HepG2 (cell line): Measurements from ENCODE around the gene CYP27A1. TPM values are rescaled to one million over a fixed set of nuclear protein-coding genes. Genes with fewer than 3 reads are reported as not detected.

Experiments used
- ARNT2 ChIP-seq: sonication (generic); formaldehyde crosslinking; IDR thresholded peaks from 2 replicates; pipeline ENCODE4 v1.8.0; 2022; ENCODE audit warnings: mild to moderate bottlenecking, low read depth, missing genetic modification reagents, moderate library complexity
- EP300 ChIP-seq, 3 experiments: sonication (generic) in 1 of 3; formaldehyde crosslinking in 1 of 3; IDR thresholded peaks; 2 replicates each; pipeline versions ENCODE4 v1.5.1 to v1.6.1; 2011 to 2020; ENCODE audit warnings: low read depth in 2 of 3, low read length in 2 of 3, borderline replicate concordance in 1 of 3, improper control_type of control experiment in 1 of 3, mild to moderate bottlenecking in 1 of 3, missing genetic modification reagents in 1 of 3, moderate library complexity in 1 of 3
- FOXM1 ChIP-seq: sonication (generic); formaldehyde crosslinking; IDR thresholded peaks from 2 replicates; pipeline ENCODE4 v1.5.0; 2020; ENCODE audit warnings: missing genetic modification reagents
- GABPB1 ChIP-seq: IDR thresholded peaks from 2 replicates; pipeline ENCODE4 v1.6.1; 2016; ENCODE audit warnings: mild to moderate bottlenecking, missing genetic modification reagents, moderate library complexity, missing compliant biosample characterization
- HOXA9 ChIP-seq: sonication (generic); formaldehyde crosslinking; IDR thresholded peaks from 2 replicates; pipeline ENCODE4 v1.8.1; 2022; ENCODE audit warnings: missing genetic modification reagents, mild to moderate bottlenecking, moderate library complexity, borderline replicate concordance
- SKI ChIP-seq: fragments of 450-650 bp; IDR thresholded peaks from one replicate; pipeline ENCODE4 v1.6.1; 2018; ENCODE audit warnings: mild to moderate bottlenecking; ENCODE audit not compliant: partially characterized antibody
- ZFYVE20 ChIP-seq: sonication (generic); formaldehyde crosslinking; IDR thresholded peaks from 2 replicates; pipeline ENCODE4 v1.8.0; 2023; ENCODE audit warnings: low read depth, mild to moderate bottlenecking, moderate library complexity, missing genetic modification reagents, borderline replicate concordance
- ZNF20 ChIP-seq: sonication (generic); formaldehyde crosslinking; IDR thresholded peaks from 2 replicates; pipeline ENCODE4 v1.4.0; 2020; ENCODE audit warnings: mild to moderate bottlenecking, moderate library complexity, missing genetic modification reagents
- polyA plus RNA-seq, 8 experiments: library from polyadenylated mRNA; depleted of rRNA in 3 of 8; stranded (reverse) in 7 of 8; unstranded in 1 of 8; fragments of >200 nt; fragmentation: Illumina TruSeq in 4 of 8; extraction: Trizol in 4 of 8; gene quantifications; 2 replicates each; pipeline versions ENCODE4 v1.2.1 to v1.2.3, GENCODE V29; 2011 to 2016; ENCODE audit warnings: low read depth in 4 of 8, missing spikeins in 1 of 8, mixed read lengths in 1 of 8; ENCODE audit not compliant: insufficient read depth in 1 of 8
- total RNA-seq, 5 experiments: library from RNA; depleted of rRNA; stranded (reverse); fragments of >200 nt; fragmentation: Illumina TruSeq; extraction: Trizol; gene quantifications; 2 replicates each; pipeline ENCODE4 v1.2.3, GENCODE V29; 2016; ENCODE audit warnings: low read depth in 1 of 5
- TF ChIP-seq, protein P1 (sequence below): sonication (generic); formaldehyde crosslinking; IDR thresholded peaks from 2 replicates; pipeline ENCODE4 v1.4.0; 2020; ENCODE audit warnings: missing genetic modification reagents
- TF ChIP-seq, protein P2 (sequence below): sonication (generic); formaldehyde crosslinking; IDR thresholded peaks from 2 replicates; pipeline ENCODE4 v1.5.0; 2020; ENCODE audit warnings: missing genetic modification reagents
- TF ChIP-seq, protein P3 (sequence below): sonication (generic); formaldehyde crosslinking; conservative IDR thresholded peaks from 2 replicates; pipeline ENCODE4 v1.4.0; 2020; ENCODE audit warnings: missing genetic modification reagents
- TF ChIP-seq, protein P4 (sequence below): sonication (generic); formaldehyde crosslinking; IDR thresholded peaks from 2 replicates; pipeline ENCODE4 v1.8.1; 2022; ENCODE audit warnings: mild to moderate bottlenecking, missing genetic modification reagents
- TF ChIP-seq, protein P5 (sequence below): sonication (generic); formaldehyde crosslinking; IDR thresholded peaks from 2 replicates; pipeline ENCODE4 v1.4.0; 2020; ENCODE audit warnings: missing genetic modification reagents, borderline replicate concordance

The CYP27A1 gene
- total and polyA plus RNA-seq, 2 of the 13 experiments (the other 11 are each of a cell fraction or from before 2014, with no cell fraction given), result 157 to 266 TPM

DNA sequence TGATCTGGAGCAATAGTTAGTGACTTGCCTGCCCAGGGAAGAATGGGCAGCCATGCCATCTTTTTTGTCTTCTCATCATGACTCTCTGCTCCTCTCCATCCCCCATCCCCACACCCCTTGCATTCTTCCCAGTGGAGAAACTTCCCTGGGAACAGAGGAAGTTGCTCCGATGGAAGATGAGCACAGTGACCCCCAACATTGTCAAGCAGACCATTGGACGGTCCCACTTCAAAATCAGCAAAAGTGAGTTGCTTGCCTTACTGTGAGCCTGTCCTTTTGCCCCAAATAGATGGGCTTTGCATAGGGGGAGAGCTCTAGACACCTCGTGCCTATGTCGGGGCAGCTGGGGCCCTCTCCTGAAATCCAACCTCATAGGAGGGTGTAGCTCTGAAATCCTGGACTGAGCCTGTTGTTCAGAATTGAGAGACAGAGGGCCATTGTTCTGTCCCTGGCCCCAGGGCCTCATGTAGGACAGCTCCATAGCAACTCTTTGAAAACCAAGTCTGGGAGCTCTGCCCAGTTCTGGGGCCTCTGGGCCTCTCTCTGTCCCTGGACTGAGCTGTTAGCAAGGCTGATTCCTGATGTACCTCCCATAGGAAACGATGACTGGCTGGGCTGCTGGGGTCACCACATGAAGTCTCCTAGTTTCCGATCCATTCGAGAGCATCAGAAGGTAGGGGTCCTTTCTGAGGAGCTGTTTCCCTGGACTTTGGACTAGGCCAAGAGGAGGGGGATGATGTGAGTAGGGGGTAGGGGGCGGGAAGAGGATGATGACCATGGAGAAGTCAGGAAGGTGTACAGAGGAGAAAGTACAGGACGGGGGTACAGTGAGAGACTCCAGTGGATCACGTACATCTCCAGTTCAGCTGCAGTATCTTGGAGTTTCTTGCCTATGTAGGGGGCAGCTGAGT, 36.1 kb upstream of the CYP27A1 start (continued):
- TF ChIP-seq, protein P1, sequence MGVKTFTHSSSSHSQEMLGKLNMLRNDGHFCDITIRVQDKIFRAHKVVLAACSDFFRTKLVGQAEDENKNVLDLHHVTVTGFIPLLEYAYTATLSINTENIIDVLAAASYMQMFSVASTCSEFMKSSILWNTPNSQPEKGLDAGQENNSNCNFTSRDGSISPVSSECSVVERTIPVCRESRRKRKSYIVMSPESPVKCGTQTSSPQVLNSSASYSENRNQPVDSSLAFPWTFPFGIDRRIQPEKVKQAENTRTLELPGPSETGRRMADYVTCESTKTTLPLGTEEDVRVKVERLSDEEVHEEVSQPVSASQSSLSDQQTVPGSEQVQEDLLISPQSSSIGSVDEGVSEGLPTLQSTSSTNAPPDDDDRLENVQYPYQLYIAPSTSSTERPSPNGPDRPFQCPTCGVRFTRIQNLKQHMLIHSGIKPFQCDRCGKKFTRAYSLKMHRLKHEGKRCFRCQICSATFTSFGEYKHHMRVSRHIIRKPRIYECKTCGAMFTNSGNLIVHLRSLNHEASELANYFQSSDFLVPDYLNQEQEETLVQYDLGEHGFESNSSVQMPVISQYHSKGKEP (CRISPR knock-in tag), result no peak
- TF ChIP-seq GABPB1 (no peak), ZFYVE20 (CRISPR knock-in tag) (no peak), EP300 (IDR thresholded peaks at IDR 0.05; ENCODE audit: low read depth in 2 of 2, low read length in 2 of 2) (peak; percentile 25 to 82; a peak in 3 of 4 replicates), EP300 (CRISPR knock-in tag; IDR thresholded peaks at IDR 0.05; ENCODE audit: borderline replicate concordance) (peak; percentile 60; the same call in 1 of the 2 replicates), HOXA9 (CRISPR knock-in tag) (no peak), FOXM1 (no peak), ARNT2 (CRISPR knock-in tag) (no peak), ZNF20 (CRISPR knock-in tag) (no peak), SKI (peak; percentile 12)
- TF ChIP-seq, protein P2, sequence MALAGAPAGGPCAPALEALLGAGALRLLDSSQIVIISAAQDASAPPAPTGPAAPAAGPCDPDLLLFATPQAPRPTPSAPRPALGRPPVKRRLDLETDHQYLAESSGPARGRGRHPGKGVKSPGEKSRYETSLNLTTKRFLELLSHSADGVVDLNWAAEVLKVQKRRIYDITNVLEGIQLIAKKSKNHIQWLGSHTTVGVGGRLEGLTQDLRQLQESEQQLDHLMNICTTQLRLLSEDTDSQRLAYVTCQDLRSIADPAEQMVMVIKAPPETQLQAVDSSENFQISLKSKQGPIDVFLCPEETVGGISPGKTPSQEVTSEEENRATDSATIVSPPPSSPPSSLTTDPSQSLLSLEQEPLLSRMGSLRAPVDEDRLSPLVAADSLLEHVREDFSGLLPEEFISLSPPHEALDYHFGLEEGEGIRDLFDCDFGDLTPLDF (CRISPR knock-in tag), result no peak
- TF ChIP-seq, protein P3, sequence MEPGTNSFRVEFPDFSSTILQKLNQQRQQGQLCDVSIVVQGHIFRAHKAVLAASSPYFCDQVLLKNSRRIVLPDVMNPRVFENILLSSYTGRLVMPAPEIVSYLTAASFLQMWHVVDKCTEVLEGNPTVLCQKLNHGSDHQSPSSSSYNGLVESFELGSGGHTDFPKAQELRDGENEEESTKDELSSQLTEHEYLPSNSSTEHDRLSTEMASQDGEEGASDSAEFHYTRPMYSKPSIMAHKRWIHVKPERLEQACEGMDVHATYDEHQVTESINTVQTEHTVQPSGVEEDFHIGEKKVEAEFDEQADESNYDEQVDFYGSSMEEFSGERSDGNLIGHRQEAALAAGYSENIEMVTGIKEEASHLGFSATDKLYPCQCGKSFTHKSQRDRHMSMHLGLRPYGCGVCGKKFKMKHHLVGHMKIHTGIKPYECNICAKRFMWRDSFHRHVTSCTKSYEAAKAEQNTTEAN, result no peak
- TF ChIP-seq, protein P4, sequence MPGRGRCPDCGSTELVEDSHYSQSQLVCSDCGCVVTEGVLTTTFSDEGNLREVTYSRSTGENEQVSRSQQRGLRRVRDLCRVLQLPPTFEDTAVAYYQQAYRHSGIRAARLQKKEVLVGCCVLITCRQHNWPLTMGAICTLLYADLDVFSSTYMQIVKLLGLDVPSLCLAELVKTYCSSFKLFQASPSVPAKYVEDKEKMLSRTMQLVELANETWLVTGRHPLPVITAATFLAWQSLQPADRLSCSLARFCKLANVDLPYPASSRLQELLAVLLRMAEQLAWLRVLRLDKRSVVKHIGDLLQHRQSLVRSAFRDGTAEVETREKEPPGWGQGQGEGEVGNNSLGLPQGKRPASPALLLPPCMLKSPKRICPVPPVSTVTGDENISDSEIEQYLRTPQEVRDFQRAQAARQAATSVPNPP (CRISPR knock-in tag), result no peak
- TF ChIP-seq, protein P5, sequence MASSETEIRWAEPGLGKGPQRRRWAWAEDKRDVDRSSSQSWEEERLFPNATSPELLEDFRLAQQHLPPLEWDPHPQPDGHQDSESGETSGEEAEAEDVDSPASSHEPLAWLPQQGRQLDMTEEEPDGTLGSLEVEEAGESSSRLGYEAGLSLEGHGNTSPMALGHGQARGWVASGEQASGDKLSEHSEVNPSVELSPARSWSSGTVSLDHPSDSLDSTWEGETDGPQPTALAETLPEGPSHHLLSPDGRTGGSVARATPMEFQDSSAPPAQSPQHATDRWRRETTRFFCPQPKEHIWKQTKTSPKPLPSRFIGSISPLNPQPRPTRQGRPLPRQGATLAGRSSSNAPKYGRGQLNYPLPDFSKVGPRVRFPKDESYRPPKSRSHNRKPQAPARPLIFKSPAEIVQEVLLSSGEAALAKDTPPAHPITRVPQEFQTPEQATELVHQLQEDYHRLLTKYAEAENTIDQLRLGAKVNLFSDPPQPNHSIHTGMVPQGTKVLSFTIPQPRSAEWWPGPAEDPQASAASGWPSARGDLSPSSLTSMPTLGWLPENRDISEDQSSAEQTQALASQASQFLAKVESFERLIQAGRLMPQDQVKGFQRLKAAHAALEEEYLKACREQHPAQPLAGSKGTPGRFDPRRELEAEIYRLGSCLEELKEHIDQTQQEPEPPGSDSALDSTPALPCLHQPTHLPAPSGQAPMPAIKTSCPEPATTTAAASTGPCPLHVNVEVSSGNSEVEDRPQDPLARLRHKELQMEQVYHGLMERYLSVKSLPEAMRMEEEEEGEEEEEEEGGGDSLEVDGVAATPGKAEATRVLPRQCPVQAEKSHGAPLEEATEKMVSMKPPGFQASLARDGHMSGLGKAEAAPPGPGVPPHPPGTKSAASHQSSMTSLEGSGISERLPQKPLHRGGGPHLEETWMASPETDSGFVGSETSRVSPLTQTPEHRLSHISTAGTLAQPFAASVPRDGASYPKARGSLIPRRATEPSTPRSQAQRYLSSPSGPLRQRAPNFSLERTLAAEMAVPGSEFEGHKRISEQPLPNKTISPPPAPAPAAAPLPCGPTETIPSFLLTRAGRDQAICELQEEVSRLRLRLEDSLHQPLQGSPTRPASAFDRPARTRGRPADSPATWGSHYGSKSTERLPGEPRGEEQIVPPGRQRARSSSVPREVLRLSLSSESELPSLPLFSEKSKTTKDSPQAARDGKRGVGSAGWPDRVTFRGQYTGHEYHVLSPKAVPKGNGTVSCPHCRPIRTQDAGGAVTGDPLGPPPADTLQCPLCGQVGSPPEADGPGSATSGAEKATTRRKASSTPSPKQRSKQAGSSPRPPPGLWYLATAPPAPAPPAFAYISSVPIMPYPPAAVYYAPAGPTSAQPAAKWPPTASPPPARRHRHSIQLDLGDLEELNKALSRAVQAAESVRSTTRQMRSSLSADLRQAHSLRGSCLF (CRISPR knock-in tag), result no peak
